M059J (cell line): ENCODE measurements around the gene ACSF2. TPM values are rescaled to one million over a fixed set of nuclear protein-coding genes. Genes with fewer than 3 reads are reported as not detected.

ENCODE experiments used
- DNase-seq: peaks from one replicate; pipeline ENCODE4 v3.0.0-alpha.2; 2012; ENCODE audit warnings: low read depth
- total RNA-seq: library from RNA; depleted of rRNA; stranded (reverse); fragments of >200 nt; shearing (Covaris generic); gene quantifications from 2 replicates; pipeline ENCODE4 v1.2.3, GENCODE V29; 2014

ACSF2 gene
- total RNA-seq, 1 experiment from 2014 or later = 29.1 TPM

DNA sequence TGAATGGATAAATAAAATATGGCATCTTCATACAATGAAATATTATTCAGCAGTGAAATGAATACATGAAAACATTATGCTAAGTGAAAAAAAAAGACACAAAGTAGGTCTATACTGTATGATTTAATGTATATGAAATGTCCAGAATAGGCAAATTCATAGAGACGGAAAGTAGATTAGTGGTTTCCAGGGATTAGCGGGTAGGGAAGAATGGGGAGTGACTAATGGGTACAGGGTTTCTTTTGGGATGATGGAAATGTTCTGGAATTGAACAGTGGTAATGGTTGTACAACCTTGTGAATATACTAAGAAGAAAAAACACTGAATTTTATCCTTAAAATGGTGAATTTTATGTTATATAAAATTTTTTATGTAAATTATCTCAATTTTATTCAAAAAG, 73.7 kb downstream of the ACSF2 start:
- DNase-seq = no peak

DNA sequence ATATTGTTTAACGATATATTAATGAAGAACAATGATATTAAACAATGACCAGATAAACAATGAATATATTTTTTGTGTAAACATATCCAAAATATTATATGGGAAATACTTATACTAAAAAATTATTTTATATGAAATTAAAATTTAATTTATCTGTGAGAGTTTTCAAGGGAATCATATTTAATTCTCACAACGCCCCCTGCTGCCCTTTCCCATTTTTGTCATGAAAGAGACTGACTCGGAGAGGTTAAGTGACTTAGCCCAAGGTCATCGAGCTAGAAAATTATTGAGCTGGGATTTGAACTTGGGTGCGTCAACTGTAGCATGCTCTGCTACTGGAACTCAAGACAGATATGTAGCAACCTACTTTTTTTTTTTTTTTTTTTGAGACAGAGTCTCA, 75.0 kb downstream of the ACSF2 start:
- DNase-seq = peak; percentile 28

DNA sequence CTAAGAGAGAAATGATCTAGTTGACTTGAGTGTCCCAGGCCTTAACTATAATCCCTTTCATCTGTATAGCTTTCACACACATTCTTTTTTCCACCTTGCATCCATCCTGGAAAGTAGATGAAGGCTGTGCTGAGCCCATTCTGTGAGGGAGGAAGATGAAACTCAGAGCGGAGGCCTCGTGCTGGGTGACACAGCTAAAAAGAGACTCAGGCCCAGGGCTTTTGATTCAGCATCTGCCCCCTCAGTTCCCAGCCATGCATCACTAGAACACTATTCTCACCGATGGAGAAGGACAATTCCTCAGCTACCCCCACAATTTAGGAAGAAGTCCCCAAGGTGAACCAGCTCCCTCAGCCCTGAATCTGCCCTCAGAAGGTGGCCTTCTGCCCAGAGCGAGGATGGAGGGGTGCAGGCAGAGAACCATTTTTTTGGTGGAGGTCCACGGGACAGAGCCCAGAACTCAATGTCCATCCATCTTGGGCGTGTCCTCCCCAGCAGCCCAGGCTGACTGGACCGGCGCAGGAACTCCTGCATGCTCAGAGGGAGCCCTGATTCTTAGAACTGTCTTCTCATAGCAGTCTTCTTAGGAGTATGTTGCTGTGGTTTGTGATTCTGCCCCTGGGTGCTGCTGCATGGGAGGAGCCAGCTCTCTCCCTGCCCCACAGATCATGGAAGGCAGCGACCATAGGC, 76.4 kb downstream of the ACSF2 start:
- no peak for DNase-seq

DNA sequence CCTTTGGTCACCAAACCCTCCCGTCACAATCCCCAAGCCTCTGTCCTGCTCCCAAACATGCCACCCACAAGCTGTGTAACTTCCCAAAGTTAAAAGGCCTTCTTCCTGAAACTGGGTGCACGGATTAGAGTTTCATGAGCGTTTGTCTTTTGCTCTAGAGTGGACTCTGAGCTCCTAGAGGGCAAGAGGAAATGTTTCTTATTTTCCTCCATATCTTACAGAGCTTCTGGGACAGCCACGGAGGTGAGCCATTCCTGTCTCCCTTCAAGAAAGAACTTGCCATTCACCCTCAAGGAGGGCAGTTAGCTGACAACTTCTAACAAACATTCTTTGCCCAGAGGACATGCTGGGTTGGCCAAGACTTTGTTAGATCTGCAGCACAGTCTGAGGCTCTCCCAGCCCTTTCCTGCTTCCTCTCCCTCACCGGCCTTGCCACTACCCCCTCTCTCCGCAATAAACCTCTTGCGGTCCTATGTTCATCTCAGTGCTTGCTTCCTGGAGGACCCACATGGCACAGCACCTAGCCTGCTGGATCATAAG, 79.6 kb downstream of the ACSF2 start:
- no peak for DNase-seq

DNA sequence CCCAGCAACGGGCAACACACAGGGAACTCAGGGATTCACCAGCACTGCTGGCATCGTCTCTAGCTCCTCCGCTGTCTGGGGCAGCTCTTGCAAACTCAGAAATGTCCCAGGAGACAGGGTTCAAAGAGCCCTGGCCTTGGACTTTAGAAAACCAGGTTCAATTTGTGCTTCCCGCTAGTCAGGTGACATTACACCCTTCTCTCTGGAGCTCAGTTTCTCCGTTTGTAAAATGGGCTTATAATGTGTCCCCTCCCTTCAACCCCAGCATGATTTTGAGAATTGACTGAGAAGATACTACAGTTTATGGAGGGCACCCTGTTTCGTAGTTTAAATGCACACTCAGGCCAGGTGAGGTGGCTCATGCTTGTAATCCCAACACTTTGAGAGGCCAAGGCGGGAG, 80.3 kb downstream of the ACSF2 start:
- no peak for DNase-seq

DNA sequence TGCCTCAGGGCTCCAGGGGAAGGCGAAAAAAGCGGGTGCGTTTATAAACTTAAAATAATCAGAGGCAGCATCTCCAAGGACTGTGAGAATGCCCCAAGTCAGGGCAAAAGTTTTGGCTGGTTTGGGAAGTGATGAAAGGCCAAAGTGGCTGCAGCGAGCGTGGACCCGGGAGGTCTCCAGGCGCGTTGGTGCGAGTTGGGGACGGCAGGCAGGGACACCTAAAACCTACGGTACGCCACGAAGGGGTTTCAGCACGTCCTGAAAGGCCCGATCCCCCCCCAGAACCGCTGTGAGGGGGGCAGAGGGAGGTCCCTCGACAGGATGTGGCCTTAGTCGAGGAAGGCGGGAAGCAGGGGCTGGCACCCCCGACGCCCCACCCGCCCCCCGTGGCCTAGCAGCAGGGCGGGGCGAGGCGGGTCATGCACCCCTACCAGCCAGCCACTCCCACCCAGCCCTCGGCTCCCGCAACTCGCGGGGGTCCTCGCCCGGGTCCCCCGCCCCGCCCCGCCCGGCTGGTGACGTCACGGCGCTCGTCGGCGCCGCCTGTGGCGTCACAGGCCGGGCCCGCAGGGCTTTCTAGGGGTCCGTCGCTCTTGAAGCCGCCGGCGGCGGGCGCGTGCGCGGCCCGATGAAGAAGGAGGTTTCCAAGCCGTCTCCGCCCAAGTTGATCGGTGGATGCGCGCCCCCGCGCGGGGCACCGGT, 82.0 kb downstream of the ACSF2 start, which contains the start of gene MYCBPAP:
TSS of gene MYCBPAP (plus strand) at position 569 of the 702 bp plus-strand sequence. CDS start 236 bp downstream, outside the sequence.
- DNase-seq = peak; percentile 62

DNA sequence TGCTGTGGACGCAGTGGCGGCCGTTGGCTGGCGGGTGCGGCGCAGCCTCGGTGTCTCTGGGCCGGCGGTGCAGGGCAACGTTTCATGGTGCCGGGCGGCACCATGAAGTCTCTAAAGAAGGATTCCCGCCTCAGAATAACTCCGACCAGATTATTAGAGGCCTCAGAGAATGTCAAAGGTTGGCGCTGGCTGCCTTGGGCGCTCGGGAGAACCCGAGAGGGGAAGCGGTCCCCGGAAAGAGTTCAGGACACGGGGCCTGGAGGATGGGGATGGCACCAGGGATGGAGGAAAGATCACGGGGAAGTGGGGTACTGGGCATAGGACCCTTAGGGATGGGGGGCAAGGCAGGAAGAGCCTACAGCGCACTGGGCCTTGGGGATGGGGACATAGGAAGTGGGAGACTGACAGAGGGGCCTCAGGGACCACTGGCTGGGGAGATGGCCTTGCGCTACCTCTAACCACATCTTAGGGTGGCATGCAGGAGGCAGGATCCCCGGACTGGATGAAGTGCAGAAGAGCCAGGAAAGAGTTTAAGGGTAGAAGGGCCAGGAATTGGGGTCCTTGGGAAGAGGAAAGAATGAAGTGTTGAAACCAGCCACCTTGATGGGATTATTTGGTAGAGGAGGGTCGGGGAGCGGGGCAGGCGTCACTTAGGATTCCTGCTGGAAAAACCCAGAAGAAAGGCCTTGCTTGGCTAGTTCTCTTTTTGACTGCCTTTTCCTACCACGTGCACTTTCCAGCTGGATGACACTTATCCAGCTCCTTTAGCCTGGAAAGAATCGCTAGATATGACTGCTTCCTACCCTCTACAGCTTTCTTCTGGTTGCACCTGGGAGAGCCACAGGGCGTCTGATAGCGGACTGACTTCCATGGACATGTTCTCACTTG, 82.8 kb downstream of the ACSF2 start:
- DNase-seq = no peak

DNA sequence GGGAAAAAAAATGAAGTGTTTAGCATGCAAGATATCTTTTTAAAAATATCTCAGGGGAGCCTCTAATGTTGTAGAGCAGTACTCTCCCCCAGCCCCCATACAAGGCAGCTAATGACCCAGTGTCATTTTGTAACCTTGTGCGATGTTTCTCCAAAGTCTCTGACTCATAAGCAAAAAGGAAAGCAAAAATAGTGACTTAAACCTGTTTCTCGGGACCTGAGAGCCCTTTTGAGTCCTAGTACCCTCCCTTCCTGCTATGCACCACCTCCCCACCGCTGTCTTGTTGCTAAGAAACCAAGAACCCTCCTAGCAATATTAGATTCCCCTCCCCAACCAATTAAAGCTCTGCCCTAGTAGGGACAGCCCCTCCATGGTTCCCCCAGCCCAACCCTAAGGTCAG, 85.0 kb downstream of the ACSF2 start:
- peak; percentile 73 for DNase-seq

DNA sequence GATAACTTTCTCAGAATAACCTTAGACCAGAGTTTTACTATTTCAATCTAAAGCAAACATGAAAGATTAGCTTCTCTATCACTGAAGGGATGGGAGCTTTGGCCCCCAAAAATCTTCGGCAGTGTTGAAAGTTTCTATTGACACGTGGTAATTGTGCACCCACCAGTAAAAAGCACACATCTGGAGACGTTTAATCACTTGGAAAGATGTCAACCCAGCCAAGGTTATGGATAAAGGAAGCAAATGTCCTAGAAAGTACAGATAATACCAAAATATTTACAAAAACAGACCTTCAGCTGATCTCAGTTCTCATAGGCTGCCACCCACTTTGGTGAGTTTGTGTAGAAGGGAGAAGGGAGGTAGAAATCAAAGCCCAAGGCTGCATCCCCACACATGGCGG, 87.5 kb downstream of the ACSF2 start:
- no peak for DNase-seq

DNA sequence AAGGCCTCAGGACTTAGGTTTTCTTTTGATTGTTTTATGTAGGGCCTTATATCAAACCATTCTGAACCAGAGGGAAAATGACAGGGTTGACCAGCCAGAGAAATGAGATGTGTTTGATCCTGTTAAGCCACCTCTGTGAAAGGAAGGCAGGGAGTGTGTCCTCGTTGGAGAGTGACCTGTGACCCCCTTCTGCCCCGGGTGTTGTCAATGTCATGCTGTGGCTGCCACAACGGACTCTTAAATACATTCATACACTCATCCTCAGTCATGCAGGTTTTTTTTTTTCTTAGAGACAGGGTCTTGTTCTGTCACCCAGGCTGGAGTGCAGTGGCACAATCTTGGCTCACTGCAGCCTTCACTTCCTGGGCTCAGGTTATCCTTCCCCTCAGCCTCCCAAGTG, 88.4 kb downstream of the ACSF2 start:
- DNase-seq = no peak

DNA sequence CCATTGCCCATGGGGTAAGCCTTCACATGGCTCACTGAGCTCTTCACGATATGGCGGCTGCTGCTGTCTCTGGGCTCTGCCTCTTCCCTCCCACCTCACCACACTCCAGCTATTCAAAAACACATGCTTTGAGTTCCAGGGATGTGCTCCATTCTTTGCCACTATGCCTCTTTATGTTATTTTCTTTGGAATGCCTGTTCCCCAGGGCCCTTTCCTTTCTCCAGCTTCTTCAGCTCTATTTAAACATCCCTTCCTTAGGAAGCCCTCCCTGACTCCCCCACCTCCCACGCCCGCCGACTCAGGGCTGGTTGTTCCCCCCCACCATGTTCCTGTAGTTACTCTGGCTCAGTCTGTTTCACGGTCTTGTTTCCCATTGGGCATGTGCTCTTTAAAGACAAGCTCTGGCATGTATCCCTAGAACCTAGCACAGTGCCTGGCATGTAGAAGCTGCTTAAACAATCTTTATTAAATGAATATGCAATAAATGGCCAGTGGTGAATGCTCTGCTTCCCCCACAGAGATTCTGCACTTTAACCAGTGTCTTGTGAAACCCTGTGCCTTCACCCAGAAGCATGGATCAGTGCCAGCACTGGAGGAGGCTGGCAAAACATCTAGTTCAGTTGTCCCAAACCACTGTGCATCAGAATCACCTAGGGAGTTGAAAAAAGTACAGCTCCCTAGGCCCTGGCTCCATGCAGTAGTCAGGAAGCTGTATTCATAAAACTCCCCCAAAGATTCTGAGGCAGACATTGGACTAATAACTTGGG, 89.1 kb downstream of the ACSF2 start:
- DNase-seq = no peak

DNA sequence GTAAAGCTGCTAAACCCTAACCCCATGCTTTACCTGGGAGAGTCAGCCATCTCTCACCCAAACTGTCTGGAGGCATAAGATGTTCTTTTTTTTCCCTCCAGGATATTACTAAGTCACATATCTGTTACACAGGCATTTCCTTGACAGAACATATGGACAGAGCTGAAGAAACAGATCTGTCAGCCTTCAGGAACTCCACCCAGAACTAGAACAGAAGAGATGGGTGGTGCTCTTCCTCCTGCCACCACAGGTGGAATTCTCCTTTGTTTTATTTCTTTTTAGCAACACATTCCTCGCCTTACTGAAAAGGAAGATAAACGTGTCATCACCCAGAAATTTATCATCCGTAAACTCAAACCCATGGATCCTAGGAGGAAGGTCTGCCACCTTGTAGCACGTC, 91.0 kb downstream of the ACSF2 start:
- no peak for DNase-seq

DNA sequence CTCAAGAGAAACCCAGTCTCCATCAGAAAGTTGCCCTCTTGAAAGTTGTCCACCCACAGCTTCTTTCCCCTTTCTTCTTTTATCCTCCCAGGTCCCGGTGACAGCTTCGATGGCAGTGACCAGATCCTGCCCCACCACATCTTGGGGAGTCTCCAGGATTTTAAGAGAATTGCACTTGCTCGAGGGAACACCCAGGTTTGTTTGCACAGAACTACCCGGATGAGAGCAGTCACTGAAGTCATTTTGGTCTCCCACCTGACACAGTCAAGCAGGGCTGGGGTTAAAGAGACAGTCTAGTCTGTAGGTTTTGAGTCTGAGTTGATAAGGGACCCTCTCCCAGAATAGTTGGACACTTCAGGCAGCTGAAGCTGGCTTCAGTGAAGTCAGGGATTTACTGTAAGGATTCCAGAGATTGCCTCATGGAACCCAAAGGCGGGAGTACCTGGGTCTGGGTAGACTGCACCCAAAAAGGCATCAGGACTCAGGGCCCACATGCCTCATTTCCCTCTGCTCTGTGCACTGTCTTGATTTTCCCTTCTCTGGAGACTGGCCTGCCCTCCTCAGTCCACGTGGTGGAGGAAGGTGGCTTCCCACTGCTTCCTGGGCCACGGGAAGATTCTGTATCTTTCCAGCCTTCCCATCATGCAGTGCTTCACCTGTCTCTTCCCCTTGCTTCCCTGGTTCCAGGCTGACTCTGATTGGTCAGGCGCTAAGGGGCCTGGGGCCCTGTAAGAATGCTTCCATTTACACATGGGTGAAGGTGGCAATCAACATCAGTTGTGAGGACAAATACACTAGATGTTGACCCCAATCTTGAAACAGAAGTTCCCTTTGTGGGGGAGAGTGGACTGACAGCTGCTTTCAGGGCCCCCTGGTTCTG, 91.7 kb downstream of the ACSF2 start:
- no peak for DNase-seq

DNA sequence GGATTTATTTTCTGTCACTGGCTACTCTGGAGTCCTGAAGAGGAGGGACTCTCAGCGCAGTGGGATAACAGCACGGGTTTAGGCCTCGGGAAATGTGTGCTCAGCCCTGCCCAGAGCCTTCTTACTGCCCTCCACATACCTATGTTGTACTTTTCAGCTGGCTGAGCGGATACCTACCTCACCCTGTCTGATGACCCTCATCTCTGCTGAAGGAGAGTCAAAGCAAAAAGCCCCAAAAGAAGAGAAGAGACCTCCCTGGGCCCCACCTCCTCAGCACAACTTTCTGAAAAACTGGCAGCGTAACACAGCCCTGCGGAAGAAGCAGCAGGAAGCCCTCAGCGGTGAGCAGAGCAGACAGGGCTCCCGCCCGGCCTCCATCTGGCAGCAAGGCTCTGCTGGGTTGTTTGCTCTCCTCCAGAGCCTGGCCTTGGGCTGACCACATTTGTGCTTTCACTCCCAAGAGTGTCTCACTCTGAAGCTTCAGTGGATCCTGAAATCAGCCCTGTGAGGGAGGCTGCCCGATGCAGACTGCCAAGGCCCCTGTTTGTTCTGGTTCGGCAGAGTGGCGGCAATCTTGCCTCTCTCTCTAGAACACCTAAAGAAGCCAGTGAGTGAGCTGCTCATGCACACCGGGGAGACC, 92.5 kb downstream of the ACSF2 start:
- no peak for DNase-seq

DNA sequence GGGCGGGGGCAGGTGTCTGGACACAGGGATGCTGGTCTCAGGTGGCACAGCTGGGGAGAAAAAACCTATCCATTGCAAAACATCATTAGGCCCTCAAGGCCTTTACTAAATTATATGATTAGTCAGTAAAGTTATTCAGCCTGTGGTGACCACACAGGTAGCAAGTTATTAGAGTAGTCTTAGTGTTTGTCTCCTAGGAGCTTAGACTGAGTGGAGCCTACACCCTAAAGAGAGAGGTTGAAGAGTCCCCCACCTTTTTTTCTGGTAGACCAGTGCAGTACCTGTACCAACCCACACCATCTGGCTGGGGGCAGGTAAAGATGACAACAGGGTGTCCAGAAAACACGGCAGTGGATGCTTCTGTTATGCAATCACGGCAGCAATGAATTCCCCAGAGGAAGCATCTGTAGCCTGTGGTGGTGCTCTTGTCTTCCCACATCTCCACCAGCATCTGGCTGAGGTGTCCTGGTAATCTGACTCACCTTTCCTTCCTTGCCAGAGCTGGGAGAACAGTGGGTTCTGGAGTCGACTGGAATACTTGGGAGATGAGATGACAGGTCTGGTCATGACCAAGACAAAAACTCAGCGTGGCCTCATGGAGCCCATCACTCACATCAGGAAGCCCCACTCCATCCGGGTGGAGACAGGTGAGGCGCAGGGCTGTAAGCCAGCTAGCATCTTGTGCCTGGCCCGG, 93.3 kb downstream of the ACSF2 start:
- DNase-seq = peak; percentile 47

DNA sequence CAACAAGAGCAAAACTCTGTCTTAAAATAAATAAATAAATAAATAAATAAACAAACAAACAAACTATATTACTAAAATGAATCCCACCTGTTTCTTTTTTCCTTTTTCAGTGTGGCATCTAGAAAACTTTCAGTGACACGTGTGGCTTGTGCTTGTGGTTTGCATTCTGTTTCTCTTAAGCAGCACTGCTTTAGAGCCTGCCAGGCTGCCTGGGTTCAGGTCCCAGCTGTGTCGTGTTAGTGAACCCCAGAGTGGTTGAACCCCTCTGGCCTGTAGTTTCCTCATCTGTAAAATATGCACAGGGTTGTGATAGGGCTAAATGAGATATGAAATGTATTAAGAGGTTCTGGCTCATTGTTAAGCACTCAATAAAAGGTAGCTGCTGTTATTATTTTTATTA, 94.5 kb downstream of the ACSF2 start:
- DNase-seq = no peak

DNA sequence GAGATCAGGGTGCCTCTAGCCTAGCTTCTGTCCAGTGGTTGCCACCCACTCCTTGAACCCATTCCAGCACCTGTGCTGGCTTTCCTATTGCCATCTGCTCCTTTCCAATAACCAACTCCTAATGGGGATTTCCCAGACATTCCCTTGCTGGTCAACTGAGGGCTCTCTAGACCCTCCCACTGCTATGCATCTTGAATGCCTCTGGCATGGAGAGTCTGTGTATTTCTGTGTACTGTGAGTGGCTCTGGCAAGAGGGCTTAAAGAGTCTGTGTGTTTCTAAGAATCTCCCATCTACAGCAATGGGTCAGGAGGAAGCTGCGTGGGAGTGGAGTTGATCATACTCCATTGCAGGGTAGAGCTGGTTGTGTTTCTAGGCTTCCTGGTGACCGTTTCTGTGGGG, 95.5 kb downstream of the ACSF2 start:
- DNase-seq = no peak

DNA sequence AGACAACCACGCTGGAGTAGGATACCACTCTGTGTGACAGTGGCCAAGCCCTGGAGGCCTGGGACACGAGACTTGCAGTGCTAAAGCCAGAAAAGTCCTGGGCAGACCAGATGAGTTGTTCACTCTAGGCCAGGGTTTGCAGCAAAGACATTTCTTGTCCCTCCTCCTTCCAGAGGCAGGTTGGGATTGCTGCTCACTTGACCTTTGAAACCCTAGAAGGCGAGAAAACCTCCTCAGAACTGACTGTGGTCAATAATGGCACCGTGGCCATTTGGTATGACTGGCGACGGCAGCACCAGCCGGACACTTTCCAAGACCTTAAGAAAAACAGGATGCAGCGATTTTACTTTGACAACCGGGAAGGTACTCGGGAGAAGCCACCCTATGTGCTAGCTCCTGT, 96.7 kb downstream of the ACSF2 start:
- no peak for DNase-seq

DNA sequence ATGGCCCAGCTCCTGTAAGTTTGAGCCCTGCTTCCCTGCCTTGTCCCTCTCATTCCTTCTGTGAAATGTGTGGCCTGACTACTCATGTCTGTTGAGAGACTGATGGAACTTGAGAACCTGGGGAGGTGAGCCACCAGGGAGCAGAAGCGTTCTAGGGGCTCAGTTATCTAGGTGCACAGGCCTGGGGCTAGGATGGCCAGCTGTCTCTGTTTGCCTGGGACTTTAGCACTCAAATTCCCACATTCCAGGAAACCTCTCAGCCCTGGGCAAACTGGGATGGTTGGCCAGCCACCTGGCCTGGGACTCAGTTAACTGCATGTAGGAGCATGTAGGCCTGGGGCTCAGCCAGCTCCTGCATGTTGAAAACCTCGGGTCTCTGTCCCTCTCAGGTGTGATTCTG, 97.2 kb downstream of the ACSF2 start:
- DNase-seq = no peak
